KBM-7 (cell line): ENCODE data around the gene PNPLA1.
A peak's percentile ranks its signal among the peaks of the same experiment; 100 is the strongest.

Experiments used
- DNase-seq: peaks from one replicate; pipeline ENCODE4 v3.0.0-alpha.2; 2015
- in situ Hi-C: fragments of 300-500 bp; cut with MboI; formaldehyde crosslinking; loops from 2 replicates; pipeline ENCODE4 v1.14.3; 2020; ENCODE audit warnings: low sequenced_read_pairs, low pct_unique_long_range_greater_than_20kb, mixed read lengths

PNPLA1 gene

GRCh38 chr6:36269834-36270705 lies at the start of gene PNPLA1:
Gene PNPLA1, plus strand, starts transcription at chr6:36270060. Its CDS starts 400 bp downstream, at chr6:36270460.
- in situ Hi-C loops: no loop called here
- no peak for DNase-seq

GRCh38 chr6:36220226-36220625 lies 49.6 kb upstream of the PNPLA1 start:
- DNase-seq: no peak
- in situ Hi-C loops: no loop called here

GRCh38 chr6:36221674-36222073 lies 48.2 kb upstream of the PNPLA1 start:
- in situ Hi-C loops: no loop called here
- no peak for DNase-seq

GRCh38 chr6:36222924-36223323 lies 46.9 kb upstream of the PNPLA1 start:
- in situ Hi-C loops: no loop called here
- no peak for DNase-seq

- no peak for DNase-seq
- in situ Hi-C loops: no loop called here
Observed at GRCh38 chr6:36223706-36224105, 46.2 kb upstream of the PNPLA1 start.

GRCh38 chr6:36224918-36225461 lies 44.9 kb upstream of the PNPLA1 start:
- DNase-seq: no peak

GRCh38 chr6:36226438-36227047 lies 43.3 kb upstream of the PNPLA1 start:
- in situ Hi-C loops: no loop called here
- DNase-seq: no peak

More at GRCh38 chr6:36224918-36225461, 44.9 kb upstream of the PNPLA1 start:
- in situ Hi-C loops: no loop called here

- in situ Hi-C loops: no loop called here
- DNase-seq: no peak
Observed at GRCh38 chr6:36227379-36228228, 42.3 kb upstream of the PNPLA1 start.

- in situ Hi-C loops: no loop called here
- DNase-seq: no peak
Observed at GRCh38 chr6:36229223-36229622, 40.6 kb upstream of the PNPLA1 start.

- in situ Hi-C loops: no loop called here
Observed at GRCh38 chr6:36230371-36230770, 39.5 kb upstream of the PNPLA1 start.

GRCh38 chr6:36232172-36232571 lies 37.7 kb upstream of the PNPLA1 start:
- DNase-seq: no peak
- in situ Hi-C loops: no loop called here

More at GRCh38 chr6:36230371-36230770, 39.5 kb upstream of the PNPLA1 start:
- DNase-seq: no peak

GRCh38 chr6:36235309-36235708 lies 34.6 kb upstream of the PNPLA1 start:
- peak; percentile 4 for DNase-seq
- in situ Hi-C loops: no loop called here

GRCh38 chr6:36235862-36236261 lies 34.0 kb upstream of the PNPLA1 start:
- in situ Hi-C loops: no loop called here

GRCh38 chr6:36239774-36240173 lies 30.1 kb upstream of the PNPLA1 start:
- in situ Hi-C loops: no loop called here
- no peak for DNase-seq

More at GRCh38 chr6:36235862-36236261, 34.0 kb upstream of the PNPLA1 start:
- DNase-seq: no peak

GRCh38 chr6:36241728-36242127 lies 28.1 kb upstream of the PNPLA1 start:
- peak; percentile 80 for DNase-seq
- in situ Hi-C loops: no loop called here

GRCh38 chr6:36242161-36242560 lies 27.7 kb upstream of the PNPLA1 start:
- in situ Hi-C loops: no loop called here
- no peak for DNase-seq

- no peak for DNase-seq
- in situ Hi-C loops: no loop called here
Observed at GRCh38 chr6:36242626-36243025, 27.2 kb upstream of the PNPLA1 start.

GRCh38 chr6:36243562-36244212 lies 26.2 kb upstream of the PNPLA1 start:
- in situ Hi-C loops: no loop called here

More at GRCh38 chr6:36243562-36244212, 26.2 kb upstream of the PNPLA1 start:
- no peak for DNase-seq
